ENCODE results near the gene TBC1D5.

DNA sequence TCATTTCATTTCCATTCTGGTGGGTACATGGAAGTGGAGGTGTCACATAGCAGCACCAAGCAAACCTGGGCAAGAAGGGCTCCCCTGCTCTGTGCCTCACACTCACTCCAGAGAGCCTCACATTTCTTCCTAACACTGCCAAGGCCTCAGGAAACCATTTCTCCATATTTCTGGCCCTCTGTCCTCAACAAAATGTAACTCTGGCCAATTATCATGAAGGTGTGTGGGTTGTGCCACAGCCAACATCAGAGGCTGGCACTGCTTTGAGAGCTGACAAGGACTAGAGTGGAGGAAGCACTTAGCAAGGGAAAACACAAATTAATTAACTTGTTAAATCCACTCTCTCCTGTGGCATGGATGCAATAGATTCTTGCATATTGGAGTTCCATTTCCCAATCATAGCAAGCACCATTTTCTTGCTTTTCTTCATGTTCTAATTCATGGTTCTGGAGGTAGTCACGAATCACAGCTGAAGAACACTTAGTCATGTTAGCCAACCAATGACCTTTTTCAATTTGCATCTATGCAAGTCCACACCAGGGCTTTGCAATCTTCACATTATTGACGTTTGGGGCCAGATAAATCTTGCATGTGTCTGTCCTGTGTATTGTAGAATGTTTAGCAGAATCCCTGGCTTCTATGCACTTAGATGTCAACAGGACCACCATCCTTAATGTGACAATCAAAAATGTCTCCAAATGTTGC lies 616.5 kb downstream of the TBC1D5 start:
- TF ChIP-seq EZH2phosphoT487 (IDR thresholded peaks at IDR 0.05; ENCODE audit: insufficient read depth, low read depth) (no peak), EZH2 (IDR thresholded peaks at IDR 0.05; ENCODE audit: insufficient read depth, poor library complexity, severe bottlenecking) (no peak)

Measured in GM23248 (cell line).